SK-N-SH (cell line): ENCODE data around the gene DNAJB6. TPM values are rescaled to one million over a fixed set of nuclear protein-coding genes. Genes with fewer than 3 reads are reported as not detected.

Experiments used
- CTCF ChIA-PET: fragments of 300-600, 350-600 bp; formaldehyde crosslinking; extraction: SDS; loops from one replicate; lab custom pipeline; 2021; lab: Yijun Ruan, JAX
- POLR2A ChIA-PET: fragments of 350-600 bp; sonication (Branson Sonifier 250); formaldehyde crosslinking; extraction: SDS; loops from one replicate; lab custom pipeline; 2020; ENCODE audit warnings: antibody characterized with exemption, inconsistent platforms; lab: Yijun Ruan, JAX
- DNase-seq: peaks from one replicate; pipeline ENCODE4 v3.0.0; 2012
- H2AFZ ChIP-seq: fragments of 200-600 bp; sonication (generic); 2 replicates; pipeline ENCODE4 v1.8.1; 2016; ENCODE audit warnings: antibody characterized with exemption, mild to moderate bottlenecking, low read depth
- H3F3A ChIP-seq: fragments of 200-600 bp; sonication (generic); replicated peaks from 2 replicates; pipeline ENCODE3; 2016; ENCODE audit warnings: antibody characterized with exemption, mild to moderate bottlenecking; ENCODE audit not compliant: insufficient read depth
- H3K27ac ChIP-seq, 2 experiments: fragments of 200-500 bp in 1 of 2; fragments of 200-600 bp in 1 of 2; sonication (Bioruptor generic) in 1 of 2; sonication (generic), shearing (Covaris generic) in 1 of 2; 2 replicates each; pipeline versions ENCODE4 v1.5.1 to v1.6.1; 2014 to 2016; ENCODE audit warnings: low read depth in 2 of 2, inconsistent platforms in 1 of 2, low read length in 1 of 2, mild to moderate bottlenecking in 1 of 2, mixed read lengths in 1 of 2
- H3K27me3 ChIP-seq: fragments of 200-600 bp; sonication (generic), shearing (Covaris generic); 2 replicates; pipeline ENCODE4 v1.6.1; 2016; ENCODE audit warnings: mixed run types; ENCODE audit not compliant: insufficient read depth
- H3K36me3 ChIP-seq, 2 experiments: fragments of 200-500 bp in 1 of 2; fragments of 200-600 bp in 1 of 2; sonication (Bioruptor generic) in 1 of 2; sonication (generic) in 1 of 2; replicated peaks in 1 of 2; 2 replicates each; pipeline versions ENCODE3 to v1.5.1; 2014 to 2016; ENCODE audit warnings: low read length in 1 of 2, mild to moderate bottlenecking in 1 of 2; ENCODE audit not compliant: insufficient read depth in 2 of 2, control insufficient read depth in 1 of 2
- H3K4me1 ChIP-seq, 2 experiments: fragments of 200-500 bp in 1 of 2; fragments of 200-600 bp in 1 of 2; sonication (Bioruptor generic) in 1 of 2; sonication (generic), shearing (Covaris generic) in 1 of 2; 2 replicates each; pipeline versions ENCODE4 v1.5.1 to v1.6.1; 2014 to 2016; ENCODE audit warnings: low read depth in 1 of 2, low read length in 1 of 2, mixed run types in 1 of 2; ENCODE audit not compliant: insufficient read depth in 2 of 2, control insufficient read depth in 1 of 2
- H3K4me2 ChIP-seq: fragments of 200-600 bp; sonication (generic), shearing (Covaris generic); 2 replicates; pipeline ENCODE4 v1.6.1; 2017; ENCODE audit warnings: mixed run types
- H3K4me3 ChIP-seq, 2 experiments: fragments of 200-500 bp in 1 of 2; fragments of 200-600 bp in 1 of 2; sonication (Bioruptor generic) in 1 of 2; sonication (generic), shearing (Covaris generic) in 1 of 2; 2 replicates each; pipeline versions ENCODE4 v1.5.1 to v1.8.1; 2014 to 2016; ENCODE audit warnings: low read depth in 2 of 2, inconsistent platforms in 1 of 2, low read length in 1 of 2, mild to moderate bottlenecking in 1 of 2, mixed read lengths in 1 of 2, moderate library complexity in 1 of 2
- H3K79me2 ChIP-seq: fragments of 200-600 bp; sonication (generic); 2 replicates; pipeline ENCODE4 v1.8.1; 2017; ENCODE audit warnings: mild to moderate bottlenecking; ENCODE audit not compliant: insufficient read depth
- H3K9ac ChIP-seq: fragments of 200-600 bp; sonication (generic); 2 replicates; pipeline ENCODE4 v1.6.1; 2017; ENCODE audit warnings: mixed run types
- H3K9me2 ChIP-seq: fragments of 200-600 bp; sonication (generic); 2 replicates; pipeline ENCODE4 v1.6.1; 2017; ENCODE audit warnings: mixed run types
- H3K9me3 ChIP-seq: fragments of 200-600 bp; sonication (generic); 2 replicates; pipeline ENCODE4 v1.6.1; 2017; ENCODE audit warnings: mixed run types, mild to moderate bottlenecking, moderate library complexity
- H4K20me1 ChIP-seq: fragments of 200-600 bp; sonication (generic); 2 replicates; pipeline ENCODE4 v1.6.1; 2017; ENCODE audit warnings: mild to moderate bottlenecking, mixed run types; ENCODE audit not compliant: insufficient read depth
- FOSL2 ChIP-seq: IDR thresholded peaks from 2 replicates; pipeline ENCODE4 v1.4.0; 2012; ENCODE audit warnings: low read depth, mild to moderate bottlenecking, moderate library complexity, borderline replicate concordance
- GATA2 ChIP-seq: sonication (generic); formaldehyde crosslinking; IDR thresholded peaks from 2 replicates; pipeline ENCODE4 v1.5.0; 2020; ENCODE audit warnings: mild to moderate bottlenecking, missing genetic modification reagents
- NRF1 ChIP-seq: IDR thresholded peaks from 2 replicates; pipeline ENCODE4 v1.6.1; 2012; ENCODE audit warnings: low read depth, mild to moderate bottlenecking, low read length
- RAD21 ChIP-seq: IDR thresholded peaks from 2 replicates; pipeline ENCODE4 v1.6.1; 2012; ENCODE audit warnings: mild to moderate bottlenecking, low read length
- RFX5 ChIP-seq: IDR thresholded peaks from 2 replicates; pipeline ENCODE4 v1.6.1; 2012; ENCODE audit warnings: mild to moderate bottlenecking, improper control_type of control experiment, low read length
- SMC3 ChIP-seq: IDR thresholded peaks from 2 replicates; pipeline ENCODE4 v1.6.1; 2012; ENCODE audit warnings: low read depth, low read length, improper control_type of control experiment
- TCF12 ChIP-seq: IDR thresholded peaks from 2 replicates; pipeline ENCODE4 v1.4.0; 2012
- YY1 ChIP-seq: IDR thresholded peaks from 2 replicates; pipeline ENCODE4 v1.4.0; 2012; ENCODE audit warnings: low read depth, mild to moderate bottlenecking
- WGBS: methylation state at CpG from one replicate; pipeline ENCODE4 v1.1.6; 2017; ENCODE audit warnings: low lambda C conversion rate; 5-methylcytosine and 5-hydroxymethylcytosine counted together
- polyA plus RNA-seq, 3 experiments: library from polyadenylated mRNA; depleted of rRNA; stranded (reverse); fragments of >200 nt; gene quantifications; 2 replicates each; pipeline ENCODE4 v1.2.3, GENCODE V29; 2012
- TF ChIP-seq, protein P1 (sequence below): IDR thresholded peaks from 2 replicates; pipeline ENCODE4; 2012
- TF ChIP-seq, protein P2 (sequence below): IDR thresholded peaks from 2 replicates; pipeline ENCODE4 v1.6.1; 2012; ENCODE audit warnings: mild to moderate bottlenecking, low read depth, low read length, moderate library complexity
- TF ChIP-seq, protein P3 (sequence below): IDR thresholded peaks from 2 replicates; pipeline ENCODE4 v1.4.0; 2012; ENCODE audit warnings: low read depth, borderline replicate concordance
- TF ChIP-seq, protein P4 (sequence below): IDR thresholded peaks from 2 replicates; pipeline ENCODE4 v1.4.0; 2012; ENCODE audit warnings: low read depth, borderline replicate concordance

DNAJB6 gene
- polyA plus RNA-seq, 1 of the 3 experiments (the other 2 are of a cell fraction), result 176 TPM

DNA sequence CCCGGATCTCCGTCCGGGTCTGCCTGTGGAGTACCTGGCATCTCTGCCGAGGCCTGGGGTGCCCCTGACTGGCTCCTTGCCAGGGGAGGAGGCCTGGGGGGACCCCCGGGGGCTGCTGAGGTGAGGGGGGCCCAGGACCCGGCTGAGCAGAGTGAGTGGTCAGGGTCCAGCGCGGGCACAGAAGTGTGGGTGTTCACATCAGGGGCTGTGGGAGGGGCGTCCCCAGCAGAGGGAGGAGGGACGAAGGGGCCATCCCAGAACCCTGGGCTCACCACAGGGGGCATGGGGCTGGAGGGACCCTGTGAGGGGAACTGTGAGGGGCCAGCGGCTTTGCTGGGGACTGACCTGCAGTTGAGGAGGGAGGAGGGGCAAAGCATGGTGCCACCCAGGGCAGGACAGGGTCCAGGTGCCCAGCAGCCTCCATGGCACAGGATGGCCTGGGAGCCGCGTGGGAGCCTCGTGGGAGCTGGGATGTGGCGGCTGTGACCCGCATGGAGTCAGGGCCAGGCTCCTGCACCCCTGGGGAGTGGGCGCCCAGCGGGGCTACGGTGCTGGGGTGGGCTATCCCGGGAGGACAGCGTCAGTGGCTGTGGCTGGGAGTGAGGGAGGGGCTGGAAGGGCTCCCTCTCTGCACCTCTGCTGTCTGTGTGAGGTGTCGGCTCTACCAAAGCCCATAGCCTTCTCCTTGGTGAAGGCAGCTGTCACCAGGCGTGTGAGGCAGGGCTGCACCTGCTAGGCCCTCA lies 91.2 kb downstream of the DNAJB6 start:
- H3F3A ChIP-seq, result no peaks in the 10 kb centered on the region
- H3K4me2 ChIP-seq, result no peak overlapping the region
- no peak overlapping the region for H3K4me3 ChIP-seq
- no peak overlapping the region for H3K27ac ChIP-seq
- no peaks in the 10 kb centered on the region for H3K27me3 ChIP-seq
- H3K79me2 ChIP-seq, result no peaks in the 10 kb centered on the region
- H3K9ac ChIP-seq, result no peak overlapping the region
- no peak for DNase-seq
- peaks cover 0 to 9% of the 10 kb centered on the region in 2 experiments; a peak in 1 of 4 replicates for H3K4me1 ChIP-seq
- H3K36me3 ChIP-seq, result no peaks in the 10 kb centered on the region
- TF ChIP-seq, protein P1, sequence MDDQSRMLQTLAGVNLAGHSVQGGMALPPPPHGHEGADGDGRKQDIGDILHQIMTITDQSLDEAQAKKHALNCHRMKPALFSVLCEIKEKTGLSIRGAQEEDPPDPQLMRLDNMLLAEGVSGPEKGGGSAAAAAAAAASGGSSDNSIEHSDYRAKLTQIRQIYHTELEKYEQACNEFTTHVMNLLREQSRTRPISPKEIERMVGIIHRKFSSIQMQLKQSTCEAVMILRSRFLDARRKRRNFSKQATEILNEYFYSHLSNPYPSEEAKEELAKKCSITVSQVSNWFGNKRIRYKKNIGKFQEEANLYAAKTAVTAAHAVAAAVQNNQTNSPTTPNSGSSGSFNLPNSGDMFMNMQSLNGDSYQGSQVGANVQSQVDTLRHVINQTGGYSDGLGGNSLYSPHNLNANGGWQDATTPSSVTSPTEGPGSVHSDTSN, result no peak
- TF ChIP-seq, protein P2, sequence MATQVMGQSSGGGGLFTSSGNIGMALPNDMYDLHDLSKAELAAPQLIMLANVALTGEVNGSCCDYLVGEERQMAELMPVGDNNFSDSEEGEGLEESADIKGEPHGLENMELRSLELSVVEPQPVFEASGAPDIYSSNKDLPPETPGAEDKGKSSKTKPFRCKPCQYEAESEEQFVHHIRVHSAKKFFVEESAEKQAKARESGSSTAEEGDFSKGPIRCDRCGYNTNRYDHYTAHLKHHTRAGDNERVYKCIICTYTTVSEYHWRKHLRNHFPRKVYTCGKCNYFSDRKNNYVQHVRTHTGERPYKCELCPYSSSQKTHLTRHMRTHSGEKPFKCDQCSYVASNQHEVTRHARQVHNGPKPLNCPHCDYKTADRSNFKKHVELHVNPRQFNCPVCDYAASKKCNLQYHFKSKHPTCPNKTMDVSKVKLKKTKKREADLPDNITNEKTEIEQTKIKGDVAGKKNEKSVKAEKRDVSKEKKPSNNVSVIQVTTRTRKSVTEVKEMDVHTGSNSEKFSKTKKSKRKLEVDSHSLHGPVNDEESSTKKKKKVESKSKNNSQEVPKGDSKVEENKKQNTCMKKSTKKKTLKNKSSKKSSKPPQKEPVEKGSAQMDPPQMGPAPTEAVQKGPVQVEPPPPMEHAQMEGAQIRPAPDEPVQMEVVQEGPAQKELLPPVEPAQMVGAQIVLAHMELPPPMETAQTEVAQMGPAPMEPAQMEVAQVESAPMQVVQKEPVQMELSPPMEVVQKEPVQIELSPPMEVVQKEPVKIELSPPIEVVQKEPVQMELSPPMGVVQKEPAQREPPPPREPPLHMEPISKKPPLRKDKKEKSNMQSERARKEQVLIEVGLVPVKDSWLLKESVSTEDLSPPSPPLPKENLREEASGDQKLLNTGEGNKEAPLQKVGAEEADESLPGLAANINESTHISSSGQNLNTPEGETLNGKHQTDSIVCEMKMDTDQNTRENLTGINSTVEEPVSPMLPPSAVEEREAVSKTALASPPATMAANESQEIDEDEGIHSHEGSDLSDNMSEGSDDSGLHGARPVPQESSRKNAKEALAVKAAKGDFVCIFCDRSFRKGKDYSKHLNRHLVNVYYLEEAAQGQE, result no peak
- TF ChIP-seq, protein P3, sequence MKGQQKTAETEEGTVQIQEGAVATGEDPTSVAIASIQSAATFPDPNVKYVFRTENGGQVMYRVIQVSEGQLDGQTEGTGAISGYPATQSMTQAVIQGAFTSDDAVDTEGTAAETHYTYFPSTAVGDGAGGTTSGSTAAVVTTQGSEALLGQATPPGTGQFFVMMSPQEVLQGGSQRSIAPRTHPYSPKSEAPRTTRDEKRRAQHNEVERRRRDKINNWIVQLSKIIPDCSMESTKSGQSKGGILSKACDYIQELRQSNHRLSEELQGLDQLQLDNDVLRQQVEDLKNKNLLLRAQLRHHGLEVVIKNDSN, result no peak
- no peaks in the 10 kb centered on the region for H3K9me3 ChIP-seq
- no peaks in the 10 kb centered on the region for H4K20me1 ChIP-seq
- CTCF ChIA-PET, result no interaction called here
- WGBS, result 70% methylated on average over 16 of the region's 23 CpGs
- no peak overlapping the region for H2AFZ ChIP-seq
- no peaks in the 10 kb centered on the region for H3K9me2 ChIP-seq
- POLR2A ChIA-PET, result no interaction called here

DNA sequence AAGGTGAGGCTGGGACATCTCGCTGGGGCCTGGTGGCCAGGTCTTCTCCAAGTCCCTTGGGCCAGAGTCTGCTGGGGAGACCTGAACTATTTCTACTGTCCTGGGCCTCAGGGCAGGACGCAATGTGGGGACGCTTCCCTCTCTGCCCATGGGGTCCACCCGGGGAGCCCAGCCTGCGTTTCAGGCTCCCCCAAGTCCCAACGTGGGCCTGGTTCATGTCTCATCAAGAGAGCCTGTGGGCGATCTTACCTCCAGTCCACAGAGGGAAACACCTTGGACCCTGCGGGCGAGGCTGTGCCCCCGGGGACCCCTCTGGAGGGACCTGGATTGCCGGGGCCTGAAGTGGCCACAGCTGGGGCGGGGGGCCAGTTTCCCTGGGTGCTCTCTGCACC lies 91.7 kb downstream of the DNAJB6 start:
- Histone ChIP-seq H3K9ac (no peak overlapping the region), H3K4me3 (no peak overlapping the region), H3F3A (no peaks in the 10 kb centered on the region), H3K36me3 (no peaks in the 10 kb centered on the region), H3K4me1 (peaks cover 0 to 11% of the 10 kb centered on the region in 2 experiments; a peak in 1 of 4 replicates), H2AFZ (no peak overlapping the region), H3K27ac (no peak overlapping the region), H3K27me3 (no peaks in the 10 kb centered on the region), H3K79me2 (no peaks in the 10 kb centered on the region), H3K9me3 (no peaks in the 10 kb centered on the region), H3K4me2 (no peak overlapping the region), H3K9me2 (no peaks in the 10 kb centered on the region), H4K20me1 (no peaks in the 10 kb centered on the region)
- WGBS, result 71% methylated on average over 7 of the region's 12 CpGs
- no peak for DNase-seq
- ChIA-PET POLR2A (no interaction called here), CTCF (interaction anchor here (1.0 to 1.4 kb wide), 3 partner anchors 23 to 325 kb away, joined by 3 to 7 read pairs (median 3); no protein-coding TSS in a partner anchor)
- TF ChIP-seq TCF12 (no peak), RFX5 (no peak), NRF1 (no peak), FOSL2 (no peak), RAD21 (no peak), GATA2 (no peak), SMC3 (no peak), YY1 (no peak)
- TF ChIP-seq, protein P4, sequence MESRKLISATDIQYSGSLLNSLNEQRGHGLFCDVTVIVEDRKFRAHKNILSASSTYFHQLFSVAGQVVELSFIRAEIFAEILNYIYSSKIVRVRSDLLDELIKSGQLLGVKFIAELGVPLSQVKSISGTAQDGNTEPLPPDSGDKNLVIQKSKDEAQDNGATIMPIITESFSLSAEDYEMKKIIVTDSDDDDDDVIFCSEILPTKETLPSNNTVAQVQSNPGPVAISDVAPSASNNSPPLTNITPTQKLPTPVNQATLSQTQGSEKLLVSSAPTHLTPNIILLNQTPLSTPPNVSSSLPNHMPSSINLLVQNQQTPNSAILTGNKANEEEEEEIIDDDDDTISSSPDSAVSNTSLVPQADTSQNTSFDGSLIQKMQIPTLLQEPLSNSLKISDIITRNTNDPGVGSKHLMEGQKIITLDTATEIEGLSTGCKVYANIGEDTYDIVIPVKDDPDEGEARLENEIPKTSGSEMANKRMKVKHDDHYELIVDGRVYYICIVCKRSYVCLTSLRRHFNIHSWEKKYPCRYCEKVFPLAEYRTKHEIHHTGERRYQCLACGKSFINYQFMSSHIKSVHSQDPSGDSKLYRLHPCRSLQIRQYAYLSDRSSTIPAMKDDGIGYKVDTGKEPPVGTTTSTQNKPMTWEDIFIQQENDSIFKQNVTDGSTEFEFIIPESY, result no peak
